ENCODE results near the gene BTBD9. TPM values are rescaled to one million over a fixed set of nuclear protein-coding genes. Genes with fewer than 3 reads are reported as not detected.

BTBD9 gene
- total and polyA plus RNA-seq, 3 donors from 2014 or later, result 11.4 to 32.8 (median 29.5) TPM

DNA sequence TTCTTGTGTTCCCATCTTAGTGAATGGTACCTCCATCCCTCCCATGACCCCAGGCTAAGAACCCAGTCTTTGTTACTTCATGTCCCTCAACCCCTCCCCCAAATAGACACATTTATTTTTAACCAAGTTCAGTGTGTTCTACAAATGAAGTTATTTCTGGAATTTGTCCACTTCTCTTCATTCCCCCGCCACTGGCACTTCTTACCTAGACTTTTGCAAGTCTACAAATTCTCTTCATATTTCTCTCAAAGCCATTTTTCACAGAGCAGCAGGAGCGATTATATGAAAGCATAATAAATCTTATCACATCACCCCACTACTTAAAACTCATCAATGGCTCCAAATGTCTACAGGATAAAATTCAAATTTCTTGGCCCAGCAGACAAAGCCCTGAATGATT, 131.4 kb downstream of the BTBD9 start:
- Histone ChIP-seq H3K27ac (no peak overlapping the region), H3K4me1 (peaks cover 13% of the 10 kb centered on the region), H3K36me3 (ENCODE audit: low read depth, missing control alignments) (no peaks in the 10 kb centered on the region), H3K4me3 (no peak overlapping the region), H3K9me3 (no peaks in the 10 kb centered on the region), H3K27me3 (no peaks in the 10 kb centered on the region)
- WGBS, 2 donors, result 43 to 64% methylated on average over 2 of the region's 2 CpGs
- DNase-seq, result no peak
- intact Hi-C loops (cut with DNase I; ENCODE audit: low total_unique reads), result no loop called here
- no peak for TF ChIP-seq POLR2A (IDR thresholded peaks at IDR 0.05)
- TF ChIP-seq, protein P1, sequence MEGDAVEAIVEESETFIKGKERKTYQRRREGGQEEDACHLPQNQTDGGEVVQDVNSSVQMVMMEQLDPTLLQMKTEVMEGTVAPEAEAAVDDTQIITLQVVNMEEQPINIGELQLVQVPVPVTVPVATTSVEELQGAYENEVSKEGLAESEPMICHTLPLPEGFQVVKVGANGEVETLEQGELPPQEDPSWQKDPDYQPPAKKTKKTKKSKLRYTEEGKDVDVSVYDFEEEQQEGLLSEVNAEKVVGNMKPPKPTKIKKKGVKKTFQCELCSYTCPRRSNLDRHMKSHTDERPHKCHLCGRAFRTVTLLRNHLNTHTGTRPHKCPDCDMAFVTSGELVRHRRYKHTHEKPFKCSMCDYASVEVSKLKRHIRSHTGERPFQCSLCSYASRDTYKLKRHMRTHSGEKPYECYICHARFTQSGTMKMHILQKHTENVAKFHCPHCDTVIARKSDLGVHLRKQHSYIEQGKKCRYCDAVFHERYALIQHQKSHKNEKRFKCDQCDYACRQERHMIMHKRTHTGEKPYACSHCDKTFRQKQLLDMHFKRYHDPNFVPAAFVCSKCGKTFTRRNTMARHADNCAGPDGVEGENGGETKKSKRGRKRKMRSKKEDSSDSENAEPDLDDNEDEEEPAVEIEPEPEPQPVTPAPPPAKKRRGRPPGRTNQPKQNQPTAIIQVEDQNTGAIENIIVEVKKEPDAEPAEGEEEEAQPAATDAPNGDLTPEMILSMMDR (IDR thresholded peaks at IDR 0.05), result no peak

DNA sequence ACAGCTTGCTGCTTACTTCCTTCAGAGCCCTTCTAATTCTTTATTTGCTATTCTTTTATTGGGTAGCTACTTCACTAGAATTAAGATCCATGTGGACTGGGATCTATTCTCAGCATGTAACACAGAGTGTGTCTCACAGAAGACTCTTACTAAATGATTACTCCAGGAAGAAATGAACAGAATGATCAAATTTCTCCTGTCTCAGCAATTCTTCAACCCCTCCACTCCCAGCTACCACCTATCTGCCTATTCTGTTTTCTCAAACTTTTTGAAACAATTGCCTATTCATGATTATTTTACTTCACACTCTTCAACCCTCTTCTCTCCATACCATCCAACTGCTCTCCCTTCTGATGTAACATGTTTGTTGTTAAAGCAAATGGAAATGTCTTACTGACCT, 132.6 kb downstream of the BTBD9 start:
- Histone ChIP-seq H3K27me3 (no peaks in the 10 kb centered on the region), H3K4me1 (peaks cover 13% of the 10 kb centered on the region), H3K27ac (no peak overlapping the region), H3K36me3 (ENCODE audit: low read depth, missing control alignments) (no peaks in the 10 kb centered on the region), H3K4me3 (no peak overlapping the region), H3K9me3 (no peaks in the 10 kb centered on the region)
- no peak for TF ChIP-seq POLR2A (IDR thresholded peaks at IDR 0.05)
- TF ChIP-seq, protein P1 (IDR thresholded peaks at IDR 0.05), result no peak
- intact Hi-C loops (cut with DNase I; ENCODE audit: low total_unique reads), result no loop called here
- DNase-seq, result no peak

DNA sequence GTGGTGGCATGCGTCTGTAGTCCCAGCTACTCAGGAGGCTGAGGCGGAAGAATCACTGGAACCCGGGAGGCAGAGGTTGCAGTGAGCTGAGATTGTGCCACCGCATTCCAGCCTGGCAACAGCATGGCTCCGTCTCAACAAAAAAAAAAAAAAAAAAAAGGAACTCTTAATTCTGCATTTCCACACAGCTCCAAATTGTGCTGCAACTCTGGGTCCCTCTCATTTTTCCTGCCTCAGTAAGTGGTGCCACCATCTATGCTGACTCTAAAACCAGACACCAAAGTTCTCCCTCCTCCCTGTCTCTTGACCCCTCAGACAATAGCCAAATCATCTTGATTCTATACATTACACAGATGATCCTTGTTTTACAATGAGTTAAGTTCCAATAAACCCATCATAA, 133.9 kb downstream of the BTBD9 start:
- DNase-seq, result no peak
- no peaks in the 10 kb centered on the region for H3K27me3 ChIP-seq
- intact Hi-C loops (cut with DNase I; ENCODE audit: low total_unique reads), result no loop called here
- H3K4me3 ChIP-seq, result no peak overlapping the region
- no peaks in the 10 kb centered on the region for H3K36me3 ChIP-seq (ENCODE audit: low read depth, missing control alignments)
- no peak overlapping the region for H3K27ac ChIP-seq
- 96 to 100% methylated on average over 5 of the region's 5 CpGs for WGBS, 2 donors
- TF ChIP-seq, protein P1 (IDR thresholded peaks at IDR 0.05), result no peak
- no peak for TF ChIP-seq POLR2A (IDR thresholded peaks at IDR 0.05)
- no peaks in the 10 kb centered on the region for H3K9me3 ChIP-seq
- H3K4me1 ChIP-seq, result peaks cover 13% of the 10 kb centered on the region

DNA sequence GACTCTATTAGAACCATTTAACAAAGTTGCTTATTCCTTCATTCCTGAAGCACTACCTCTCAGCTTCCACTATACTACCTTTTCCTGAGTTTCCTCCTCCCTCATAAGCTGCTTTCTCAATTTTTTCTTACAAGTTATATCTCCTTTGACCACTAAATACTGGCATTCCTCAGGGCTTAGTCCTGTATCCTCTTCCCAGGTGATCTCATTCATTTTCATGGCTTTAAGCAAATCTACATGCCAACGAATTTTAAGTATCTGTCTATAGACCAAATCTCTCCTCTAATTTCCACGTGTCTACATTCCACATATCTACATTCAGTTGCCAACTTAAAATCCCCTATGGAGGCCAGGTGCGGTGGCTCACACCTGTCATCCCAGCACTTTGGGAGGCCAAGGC, 134.7 kb downstream of the BTBD9 start:
- Histone ChIP-seq H3K27me3 (no peaks in the 10 kb centered on the region), H3K27ac (no peak overlapping the region), H3K4me1 (peaks cover 13% of the 10 kb centered on the region), H3K9me3 (no peaks in the 10 kb centered on the region), H3K4me3 (no peak overlapping the region), H3K36me3 (ENCODE audit: low read depth, missing control alignments) (no peaks in the 10 kb centered on the region)
- no peak for DNase-seq
- 94 to 98% methylated on average over 3 of the region's 3 CpGs for WGBS, 2 donors
- TF ChIP-seq, protein P1 (IDR thresholded peaks at IDR 0.05), result no peak
- TF ChIP-seq POLR2A (IDR thresholded peaks at IDR 0.05), result no peak
- intact Hi-C loops (cut with DNase I; ENCODE audit: low total_unique reads), result no loop called here

DNA sequence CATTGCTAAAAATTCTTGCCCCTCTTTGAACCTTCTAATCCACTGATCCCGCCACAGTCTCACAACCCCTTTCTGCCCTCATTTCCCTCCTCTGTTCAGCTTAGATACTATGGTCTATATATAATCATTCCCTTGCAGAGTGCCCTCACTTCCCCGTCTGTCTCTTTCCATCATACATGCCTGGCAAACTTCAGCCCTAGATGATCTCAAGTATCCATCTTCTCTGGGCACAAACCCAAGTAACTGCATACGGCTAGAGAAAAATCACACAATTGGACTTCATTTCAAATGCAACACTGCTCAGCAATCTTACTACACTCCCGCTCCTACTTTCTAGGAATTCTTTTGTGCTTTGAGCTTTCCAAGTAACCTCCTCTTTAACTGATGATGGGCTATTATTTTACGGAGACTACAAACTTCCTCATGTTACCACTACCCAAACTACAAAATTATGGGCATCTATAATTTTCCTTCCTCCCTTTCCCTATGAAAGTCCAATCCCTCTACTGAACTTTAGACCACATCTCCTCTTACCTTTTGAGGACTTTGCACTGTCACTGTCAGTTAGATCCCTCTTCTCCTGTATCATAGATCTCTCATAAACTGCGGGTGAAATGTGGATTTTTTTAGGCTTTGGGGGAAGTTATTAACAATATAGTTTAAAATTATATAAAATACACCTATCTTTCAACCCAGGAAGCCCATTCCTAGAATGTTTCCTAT, 135.6 kb downstream of the BTBD9 start:
- Histone ChIP-seq H3K4me3 (no peak overlapping the region), H3K36me3 (ENCODE audit: low read depth, missing control alignments) (no peaks in the 10 kb centered on the region), H3K9me3 (no peaks in the 10 kb centered on the region), H3K27ac (no peak overlapping the region), H3K27me3 (no peaks in the 10 kb centered on the region), H3K4me1 (peaks cover 10% of the 10 kb centered on the region)
- DNase-seq, result no peak
- TF ChIP-seq, protein P1 (IDR thresholded peaks at IDR 0.05), result no peak
- no peak for TF ChIP-seq POLR2A (IDR thresholded peaks at IDR 0.05)
- 86 to 89% methylated on average over 6 of the region's 6 CpGs for WGBS, 2 donors
- intact Hi-C loops (cut with DNase I; ENCODE audit: low total_unique reads), result no loop called here
